Peyer's patch (tissue), 4 donors: ENCODE measurements around the gene MED9.

Source experiments
- POLR2A ChIP-seq, 2 donors: fragments of 450-650 bp; IDR thresholded peaks; one replicate each; pipeline ENCODE4 v1.5.1; 2017; ENCODE audit warnings: antibody characterized with exemption in 2 of 2, mild to moderate bottlenecking in 2 of 2, moderate library complexity in 2 of 2
- TF ChIP-seq, protein P1 (sequence below), 6 experiments: fragments of 450-650 bp in 4 of 6; fragments of 200-600 bp in 2 of 6; sonication (generic) in 1 of 6; IDR thresholded peaks; one replicate each; pipeline ENCODE4 v1.5.1; 2017 to 2019; ENCODE audit warnings: antibody characterized with exemption in 6 of 6, mild to moderate bottlenecking in 3 of 6, moderate library complexity in 1 of 6

DNA sequence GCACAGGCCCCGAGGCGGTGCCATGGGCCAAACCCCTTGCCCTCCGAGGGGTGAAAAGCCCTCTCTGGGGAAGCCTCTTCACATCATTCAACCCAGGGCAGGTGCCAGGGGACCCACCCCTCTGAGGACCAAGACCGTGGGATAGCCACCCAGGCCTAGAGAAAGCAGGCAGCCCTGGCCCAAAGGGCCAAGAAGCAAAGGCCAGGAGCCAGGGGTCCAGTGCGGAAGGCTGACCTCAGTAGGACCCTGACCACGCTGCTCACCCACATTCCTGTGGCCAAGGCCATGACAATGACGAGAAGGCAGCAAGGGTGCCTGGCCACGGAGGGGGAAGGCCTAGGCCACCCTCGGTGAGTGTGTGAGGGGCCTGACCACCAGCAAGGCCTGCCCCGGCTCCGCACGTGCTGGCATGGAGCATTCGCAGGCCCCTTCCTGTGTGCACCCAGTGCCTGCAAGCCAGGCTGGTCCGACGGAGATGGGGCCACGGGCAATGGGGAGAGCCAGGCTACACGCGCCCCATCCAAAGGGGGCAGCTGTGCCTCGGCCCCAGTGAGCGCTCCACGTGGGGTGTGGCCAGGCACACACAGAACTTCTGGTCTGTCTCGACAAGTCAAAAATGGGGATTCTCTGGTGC, 43.9 kb downstream of the MED9 start:
- TF ChIP-seq, protein P1, sequence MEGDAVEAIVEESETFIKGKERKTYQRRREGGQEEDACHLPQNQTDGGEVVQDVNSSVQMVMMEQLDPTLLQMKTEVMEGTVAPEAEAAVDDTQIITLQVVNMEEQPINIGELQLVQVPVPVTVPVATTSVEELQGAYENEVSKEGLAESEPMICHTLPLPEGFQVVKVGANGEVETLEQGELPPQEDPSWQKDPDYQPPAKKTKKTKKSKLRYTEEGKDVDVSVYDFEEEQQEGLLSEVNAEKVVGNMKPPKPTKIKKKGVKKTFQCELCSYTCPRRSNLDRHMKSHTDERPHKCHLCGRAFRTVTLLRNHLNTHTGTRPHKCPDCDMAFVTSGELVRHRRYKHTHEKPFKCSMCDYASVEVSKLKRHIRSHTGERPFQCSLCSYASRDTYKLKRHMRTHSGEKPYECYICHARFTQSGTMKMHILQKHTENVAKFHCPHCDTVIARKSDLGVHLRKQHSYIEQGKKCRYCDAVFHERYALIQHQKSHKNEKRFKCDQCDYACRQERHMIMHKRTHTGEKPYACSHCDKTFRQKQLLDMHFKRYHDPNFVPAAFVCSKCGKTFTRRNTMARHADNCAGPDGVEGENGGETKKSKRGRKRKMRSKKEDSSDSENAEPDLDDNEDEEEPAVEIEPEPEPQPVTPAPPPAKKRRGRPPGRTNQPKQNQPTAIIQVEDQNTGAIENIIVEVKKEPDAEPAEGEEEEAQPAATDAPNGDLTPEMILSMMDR (IDR thresholded peaks at IDR 0.05), result no peak
- TF ChIP-seq POLR2A (IDR thresholded peaks at IDR 0.05), result no peak
